Activated naive CD4-positive, alpha-beta T cell treated with Interleukin-2 at 50 U/mL for 16 hours (primary cell): Measurements from ENCODE around the gene LYSMD2.

ENCODE experiments used
- DNase-seq: peaks from one replicate; pipeline ENCODE4 v3.0.0-alpha.2; 2020

Gene LYSMD2

DNA sequence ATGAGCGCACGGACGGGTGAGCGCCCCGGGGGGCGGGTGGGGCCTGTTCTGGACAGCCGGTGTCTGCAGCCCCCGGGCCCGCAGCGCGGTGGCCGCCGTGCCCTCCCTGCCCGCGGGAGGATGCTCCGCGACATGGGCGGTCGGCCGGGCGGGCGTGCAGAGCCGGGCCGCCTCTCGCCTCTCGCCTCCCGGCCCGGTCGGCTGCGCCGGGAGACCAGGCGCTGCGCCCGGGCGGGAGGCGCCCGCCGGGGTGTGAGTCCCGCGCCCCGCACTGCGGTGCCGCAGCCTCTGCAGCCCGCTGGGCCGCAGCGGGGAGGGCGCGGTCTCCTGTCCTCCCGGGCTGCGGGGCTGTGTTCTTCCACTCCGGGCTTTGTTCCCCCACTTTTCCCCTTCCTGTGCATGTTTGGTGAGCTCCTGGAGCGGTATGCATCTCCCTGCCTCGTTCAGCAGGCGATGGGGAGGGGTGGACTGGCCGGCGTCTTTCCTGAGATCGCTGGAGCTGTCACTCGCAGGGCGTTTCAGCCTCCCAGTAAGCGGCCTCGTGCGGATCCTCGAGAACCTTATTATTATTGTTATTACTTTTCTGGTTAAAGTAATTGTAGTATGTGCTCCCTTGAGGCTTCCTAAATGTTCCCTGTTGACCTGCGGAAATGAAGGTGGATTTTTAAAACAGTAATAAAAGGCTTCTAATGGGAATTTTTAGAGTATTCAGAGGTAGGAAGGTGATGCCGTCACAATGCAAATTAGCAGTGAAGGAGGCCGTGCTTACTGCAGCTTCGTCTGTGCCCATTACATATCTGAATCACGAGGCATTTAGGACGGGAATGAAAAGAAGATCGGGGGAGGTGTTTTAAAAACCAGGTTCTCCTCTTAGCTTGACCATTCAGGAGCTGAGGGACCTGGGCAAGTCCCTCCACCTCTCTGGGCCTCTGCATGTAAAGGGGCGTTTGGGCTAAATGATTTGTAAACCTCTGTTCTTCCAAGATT lies 14.5 kb upstream of the LYSMD2 start:
- peak; percentile 20 for DNase-seq

GRCh38 chr15:51750792-51751696 lies 13.6 kb upstream of the LYSMD2 start, which contains the start of gene TMOD2:
TMOD2 (plus strand) TSS chr15:51751597; CDS start chr15:51766442, 14,845 bp downstream.
- DNase-seq = peak; percentile 57

DNA sequence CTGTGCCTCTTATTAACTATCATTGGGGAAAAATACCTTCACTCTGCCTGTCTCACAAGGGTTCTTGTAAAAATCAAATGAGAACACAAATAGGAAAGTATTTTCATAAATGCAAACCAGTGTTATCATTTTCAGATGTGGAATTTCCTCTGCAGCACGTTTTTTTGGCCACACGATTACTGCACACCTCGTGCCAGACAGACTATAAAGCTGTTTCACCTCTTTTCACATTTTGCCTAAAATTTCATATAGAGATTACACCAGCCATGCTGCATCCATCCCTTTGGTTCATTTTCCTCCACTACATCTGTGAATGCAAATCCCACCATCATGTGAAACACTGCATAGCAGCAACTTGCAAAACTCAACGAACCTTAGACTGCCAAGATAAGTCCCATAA lies 12.7 kb upstream of the LYSMD2 start:
- DNase-seq = no peak

DNA sequence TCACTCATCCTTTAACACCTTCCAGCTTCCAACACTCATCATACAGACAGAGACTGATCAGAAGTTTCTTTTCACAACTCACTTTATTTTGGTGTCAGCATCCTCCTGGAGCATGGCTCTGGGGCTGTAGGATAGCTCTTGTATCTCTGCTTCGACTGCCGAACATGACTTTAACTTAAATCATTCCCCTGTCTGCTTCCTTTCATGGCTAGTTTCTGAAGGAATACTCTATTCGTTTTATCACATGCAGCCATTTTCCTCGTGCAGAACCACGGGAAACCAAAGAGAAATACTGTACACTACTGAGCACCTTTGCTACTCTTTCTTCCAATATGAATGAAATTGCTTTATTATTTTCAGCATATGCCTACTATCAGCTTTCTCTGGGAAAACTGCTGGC lies 11.9 kb upstream of the LYSMD2 start:
- no peak for DNase-seq

GRCh38 chr15:51739061-51739712 lies 1.7 kb upstream of the LYSMD2 start:
- no peak for DNase-seq

DNA sequence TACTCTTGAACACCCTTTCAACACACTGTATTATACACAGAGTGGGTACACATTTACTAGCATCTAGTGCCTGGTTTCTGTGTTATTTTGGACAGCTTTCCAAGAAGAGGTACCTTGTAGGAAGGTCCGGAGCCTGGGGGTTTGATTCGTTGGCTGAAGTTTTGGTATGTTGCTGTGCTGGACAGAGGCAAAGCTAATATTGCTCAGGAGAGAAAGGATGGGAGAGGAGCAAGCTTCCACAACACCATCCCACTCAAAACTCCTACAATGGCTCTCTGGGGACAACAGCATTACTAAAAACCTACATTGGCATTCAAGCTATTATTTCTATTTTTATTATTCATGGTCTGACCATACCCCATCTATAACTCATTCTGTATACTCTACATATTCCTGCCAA lies 1.1 kb upstream of the LYSMD2 start:
- no peak for DNase-seq

DNA sequence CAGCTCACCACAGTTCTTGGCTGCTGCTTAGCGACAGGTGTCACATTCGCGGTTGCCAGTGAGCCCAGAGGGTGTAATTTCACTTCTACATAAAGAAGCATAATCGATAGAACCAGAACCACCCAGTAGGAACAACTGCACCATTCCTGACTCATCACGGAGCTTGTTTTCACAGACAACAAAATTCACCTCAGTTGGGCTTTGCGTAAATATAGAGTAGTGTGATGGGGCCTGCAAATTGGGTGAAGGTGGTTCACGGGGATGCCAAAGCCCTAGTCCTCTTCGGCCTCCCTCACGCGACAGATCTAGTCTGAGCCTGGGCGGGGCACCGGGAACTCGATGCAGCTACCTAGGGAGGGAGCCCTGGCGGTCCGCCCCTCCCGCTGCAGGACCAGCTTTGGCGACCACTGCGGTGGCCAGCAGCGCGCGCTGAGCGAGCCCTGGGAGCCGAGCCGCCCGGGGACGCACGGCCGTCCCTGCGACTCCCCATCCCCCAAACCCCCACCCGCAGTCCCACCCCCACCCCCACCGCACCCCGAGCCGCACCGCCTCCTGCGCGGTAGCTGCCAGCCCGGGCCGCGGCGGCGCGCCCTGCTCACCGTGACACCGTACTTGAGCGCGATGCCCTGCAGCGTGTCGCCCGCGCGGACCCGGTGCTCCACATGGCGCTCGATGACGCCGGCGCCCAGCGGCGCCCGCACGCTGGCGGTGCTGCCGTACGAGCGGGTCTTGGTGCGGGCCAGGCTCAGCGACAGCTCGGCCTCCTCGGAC lies 519 bp downstream of the LYSMD2 start:
- DNase-seq = peak; percentile 67

DNA sequence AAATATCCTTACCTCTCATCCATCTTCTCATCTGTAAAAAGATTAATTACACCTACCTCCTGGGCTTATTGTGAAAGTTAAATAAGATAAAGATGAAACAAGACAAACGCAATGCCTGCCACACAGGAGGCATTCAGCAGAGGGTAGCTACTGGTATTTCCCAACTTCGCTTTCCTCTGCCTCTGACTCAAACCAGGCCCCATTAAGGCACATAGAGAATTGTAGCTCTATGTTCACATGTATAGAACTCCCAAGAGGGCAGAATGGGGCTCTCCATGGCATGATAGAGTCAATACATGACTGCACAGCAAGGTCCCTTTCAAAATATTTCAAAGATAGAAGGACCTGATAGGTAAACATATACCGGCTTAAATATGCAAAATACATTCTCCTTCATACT lies 1.4 kb downstream of the LYSMD2 start:
- peak; percentile 32 for DNase-seq

DNA sequence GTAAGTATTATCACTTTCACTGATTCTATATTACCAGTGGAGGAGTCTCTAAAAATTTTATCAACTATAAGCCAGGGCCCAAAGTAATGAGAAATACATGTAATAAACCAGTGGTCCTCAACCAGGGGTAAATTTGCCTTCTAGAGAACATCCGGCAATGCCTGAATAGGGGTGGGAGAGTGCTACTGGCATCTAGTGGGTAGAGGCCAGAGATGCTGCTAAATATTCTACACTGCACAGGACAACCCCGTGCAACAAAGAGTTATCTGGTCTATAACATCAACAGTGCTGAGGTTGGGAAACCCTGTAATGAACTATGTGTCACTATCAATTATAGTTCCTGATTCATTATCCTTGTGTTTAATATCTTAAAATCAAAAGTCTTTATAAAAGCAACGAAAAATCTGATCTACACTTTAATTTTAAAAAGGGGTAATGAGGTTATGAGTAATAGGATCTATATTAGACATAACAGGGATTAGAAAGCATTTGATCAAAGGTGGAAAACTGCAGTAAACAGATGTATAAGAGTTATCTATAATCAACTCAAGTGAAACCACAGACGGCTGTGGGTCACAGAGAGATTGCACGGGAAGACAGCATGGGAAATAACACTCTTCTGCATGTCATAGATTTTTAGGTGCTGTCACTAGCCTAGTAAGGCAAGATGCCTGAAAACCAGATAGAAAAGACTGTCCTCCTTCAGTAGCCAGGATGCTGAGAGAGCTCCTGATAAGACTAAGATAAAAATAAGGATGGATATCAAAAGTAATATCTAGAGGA lies 2.0 kb downstream of the LYSMD2 start:
- peak; percentile 39 for DNase-seq

- no peak for DNase-seq
Measured at GRCh38 chr15:51732646-51733045, 4.8 kb downstream of the LYSMD2 start.

DNA sequence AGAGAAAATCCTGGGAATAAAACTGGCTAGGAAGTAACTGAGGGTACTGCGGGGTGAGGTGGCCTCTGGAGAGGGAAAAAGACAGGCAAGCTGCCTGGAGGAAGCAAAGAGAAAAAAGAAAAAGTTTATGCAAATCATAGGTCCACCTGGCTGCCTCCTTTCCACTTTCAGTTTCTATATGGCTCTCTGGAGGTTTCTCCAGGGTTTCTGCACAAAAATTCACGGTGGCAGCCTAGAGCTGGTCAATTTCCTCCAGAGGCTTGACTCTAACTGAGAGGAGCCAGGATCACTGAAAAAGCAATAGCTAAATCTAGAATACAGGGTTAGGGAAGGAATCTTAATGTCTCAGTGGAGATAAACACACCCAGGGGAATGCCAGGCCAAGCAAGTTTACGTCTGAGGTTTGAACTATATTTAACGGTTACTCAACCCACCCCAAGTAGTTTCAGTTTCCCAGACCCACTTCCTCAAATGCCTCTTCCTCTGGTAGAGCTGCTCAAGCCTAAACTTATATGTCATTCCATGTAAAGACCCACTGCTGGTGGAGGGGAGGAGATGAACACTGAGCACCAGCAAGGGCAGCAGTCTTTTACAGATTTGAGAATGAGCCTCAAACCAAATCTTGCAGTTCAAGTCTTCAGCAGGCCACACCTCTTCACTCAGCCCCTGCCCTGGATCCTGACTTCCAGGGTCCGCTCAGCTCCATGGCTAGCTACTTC lies 5.7 kb downstream of the LYSMD2 start:
- peak; percentile 25 for DNase-seq

GRCh38 chr15:51727141-51727897 lies 10.1 kb downstream of the LYSMD2 start:
- no peak for DNase-seq

- DNase-seq = peak; percentile 45
Measured at GRCh38 chr15:51726302-51727073, 11.0 kb downstream of the LYSMD2 start.

GRCh38 chr15:51724673-51725072 lies 12.8 kb downstream of the LYSMD2 start:
- DNase-seq = no peak

DNA sequence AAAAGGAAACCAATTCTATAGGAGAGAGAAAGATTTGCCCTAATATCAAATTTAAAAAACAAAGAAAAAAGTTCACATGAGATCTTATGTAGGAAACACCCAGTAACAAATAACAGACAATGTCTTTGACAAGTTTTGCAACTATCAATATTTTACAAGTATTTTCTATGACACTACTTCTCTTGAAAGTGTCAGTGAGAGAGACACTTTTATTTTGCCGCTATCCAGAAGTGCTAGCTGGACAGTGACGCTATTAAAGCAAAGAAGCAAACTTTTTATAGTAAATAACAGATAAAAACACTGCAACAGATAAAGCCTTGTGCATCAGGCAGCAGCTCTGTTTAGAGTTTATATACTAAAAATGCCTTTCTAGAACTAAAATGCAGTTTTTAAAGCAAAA lies 13.3 kb downstream of the LYSMD2 start:
- no peak for DNase-seq

GRCh38 chr15:51721199-51721960 lies 16.1 kb downstream of the LYSMD2 start:
- no peak for DNase-seq

GRCh38 chr15:51720201-51720995 lies 17.1 kb downstream of the LYSMD2 start:
- no peak for DNase-seq
